OCI-LY7 (cell line): ENCODE data around the gene SPRED2.

Experiments
- CTCF ChIP-seq: fragments of 200-600 bp; sonication (generic); conservative IDR thresholded peaks from 2 replicates; pipeline ENCODE4 v1.5.1; 2014; ENCODE audit warnings: mild to moderate bottlenecking, antibody characterized with exemption, low read length, moderate library complexity, mixed read lengths
- EZH2phosphoT487 ChIP-seq: fragments of 200-600 bp; sonication (generic); IDR thresholded peaks from 2 replicates; pipeline ENCODE4 v1.6.1; 2018; ENCODE audit warnings: low read depth, borderline replicate concordance, mild to moderate bottlenecking, mixed run types, antibody characterized with exemption, low read length, moderate library complexity, mixed read lengths

DNA sequence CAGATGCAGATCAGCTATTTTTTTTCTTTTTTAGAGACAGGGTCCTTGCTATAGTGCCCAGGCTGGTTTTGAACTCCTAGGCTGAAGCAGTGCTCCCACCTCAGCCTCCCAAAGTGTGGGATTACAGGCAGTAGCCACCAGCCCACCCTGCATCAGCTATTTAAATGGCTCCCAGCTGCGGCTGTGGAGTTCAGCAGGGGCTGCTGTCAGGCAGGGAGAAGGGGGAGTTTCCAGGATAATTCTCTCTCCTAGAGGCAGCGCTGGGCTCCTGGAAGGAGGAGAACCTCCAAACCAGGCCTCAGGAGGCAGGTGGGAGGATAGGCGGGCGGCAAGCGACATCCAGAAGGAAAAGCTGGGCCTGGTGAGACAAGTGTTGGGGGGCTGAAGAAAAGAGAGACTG, 139.0 kb downstream of the SPRED2 start:
- no peak for TF ChIP-seq CTCF
- TF ChIP-seq EZH2phosphoT487 = no peak
